Spleen (tissue), 7 donors: Measurements from ENCODE around the gene RIMBP2.

Experiments used
- POLR2A ChIP-seq, 3 donors: fragments of 450-650 bp; IDR thresholded peaks; one replicate each; pipeline ENCODE4 v1.5.1; 2017; ENCODE audit warnings: antibody characterized with exemption in 3 of 3, mild to moderate bottlenecking in 1 of 3
- POLR2AphosphoS5 ChIP-seq, 3 donors: sonication (generic); formaldehyde crosslinking; IDR thresholded peaks; one replicate each; pipeline ENCODE4 v1.5.1; 2017; ENCODE audit warnings: antibody characterized with exemption in 3 of 3
- TF ChIP-seq, protein P1 (sequence below), 11 experiments: fragments of 200-600 bp in 7 of 11; fragments of 450-650 bp in 4 of 11; sonication (generic) in 4 of 11; IDR thresholded peaks in 8 of 11; conservative IDR thresholded peaks in 3 of 11; 1 replicate in 7 of 11; 2 replicates in 4 of 11; pipeline versions ENCODE4 v1.4.0 to v1.8.0; 2016 to 2021; ENCODE audit warnings: antibody characterized with exemption in 11 of 11, inconsistent platforms in 4 of 11, mild to moderate bottlenecking in 1 of 11
- donor health status: DM: no; HTN: no; CAD: no; lungs with moderate emphysema.
- donor health status: DM: no; HTN: no; CAD: no.
- donor health status: DM: no; HTN: no; CAD: no.

GRCh38 chr12:130665753-130666152, 50.3 kb downstream of the RIMBP2 start:
- TF ChIP-seq POLR2A (IDR thresholded peaks at IDR 0.05): no peak
- TF ChIP-seq, protein P1, sequence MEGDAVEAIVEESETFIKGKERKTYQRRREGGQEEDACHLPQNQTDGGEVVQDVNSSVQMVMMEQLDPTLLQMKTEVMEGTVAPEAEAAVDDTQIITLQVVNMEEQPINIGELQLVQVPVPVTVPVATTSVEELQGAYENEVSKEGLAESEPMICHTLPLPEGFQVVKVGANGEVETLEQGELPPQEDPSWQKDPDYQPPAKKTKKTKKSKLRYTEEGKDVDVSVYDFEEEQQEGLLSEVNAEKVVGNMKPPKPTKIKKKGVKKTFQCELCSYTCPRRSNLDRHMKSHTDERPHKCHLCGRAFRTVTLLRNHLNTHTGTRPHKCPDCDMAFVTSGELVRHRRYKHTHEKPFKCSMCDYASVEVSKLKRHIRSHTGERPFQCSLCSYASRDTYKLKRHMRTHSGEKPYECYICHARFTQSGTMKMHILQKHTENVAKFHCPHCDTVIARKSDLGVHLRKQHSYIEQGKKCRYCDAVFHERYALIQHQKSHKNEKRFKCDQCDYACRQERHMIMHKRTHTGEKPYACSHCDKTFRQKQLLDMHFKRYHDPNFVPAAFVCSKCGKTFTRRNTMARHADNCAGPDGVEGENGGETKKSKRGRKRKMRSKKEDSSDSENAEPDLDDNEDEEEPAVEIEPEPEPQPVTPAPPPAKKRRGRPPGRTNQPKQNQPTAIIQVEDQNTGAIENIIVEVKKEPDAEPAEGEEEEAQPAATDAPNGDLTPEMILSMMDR (IDR thresholded peaks at IDR 0.05 in 8 of 11, conservative IDR thresholded peaks at IDR 0.05 in 3 of 11): no peak
- TF ChIP-seq POLR2AphosphoS5 (IDR thresholded peaks at IDR 0.05): no peak
